ENCODE results near the gene GPR107. TPM values are rescaled to one million over a fixed set of nuclear protein-coding genes. Genes with fewer than 3 reads are reported as not detected.

GPR107 gene
- total RNA-seq, 1 experiment from 2014 or later, result 33.2 TPM

DNA sequence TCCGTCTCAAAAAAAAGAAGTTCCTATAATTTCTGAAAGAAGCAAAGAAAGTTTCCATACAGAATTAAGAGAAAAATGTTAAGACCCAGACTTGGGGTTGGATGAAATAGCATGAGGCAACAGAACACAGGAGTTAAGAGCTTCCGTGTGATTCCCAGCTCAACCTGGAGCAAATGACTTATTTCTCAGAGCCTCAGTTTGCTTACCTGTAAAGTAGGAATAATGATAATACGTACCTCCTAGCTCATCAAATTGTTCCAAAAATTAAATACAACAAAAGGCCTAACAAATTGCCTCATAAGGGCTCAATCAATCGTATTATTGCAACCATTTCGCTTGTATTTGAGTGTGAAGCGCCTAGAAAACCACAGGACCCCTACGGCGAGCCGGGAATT is 600 bp upstream of the GPR107 start (continued):
- TF ChIP-seq ARID4B (CRISPR knock-in tag; IDR thresholded peaks at IDR 0.05; ENCODE audit: borderline replicate concordance), result no peak
- TF ChIP-seq, protein P1, sequence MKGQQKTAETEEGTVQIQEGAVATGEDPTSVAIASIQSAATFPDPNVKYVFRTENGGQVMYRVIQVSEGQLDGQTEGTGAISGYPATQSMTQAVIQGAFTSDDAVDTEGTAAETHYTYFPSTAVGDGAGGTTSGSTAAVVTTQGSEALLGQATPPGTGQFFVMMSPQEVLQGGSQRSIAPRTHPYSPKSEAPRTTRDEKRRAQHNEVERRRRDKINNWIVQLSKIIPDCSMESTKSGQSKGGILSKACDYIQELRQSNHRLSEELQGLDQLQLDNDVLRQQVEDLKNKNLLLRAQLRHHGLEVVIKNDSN (CRISPR knock-in tag; IDR thresholded peaks at IDR 0.05), result no peak
- TF ChIP-seq ATF1 (CRISPR knock-in tag; IDR thresholded peaks at IDR 0.05), result no peak
- TF ChIP-seq RELA (CRISPR knock-in tag; IDR thresholded peaks at IDR 0.05; ENCODE audit: borderline replicate concordance), result no peak
- no peak for TF ChIP-seq SOX15 (CRISPR knock-in tag; IDR thresholded peaks at IDR 0.05)
- no peak for TF ChIP-seq USF2 (CRISPR knock-in tag; IDR thresholded peaks at IDR 0.05)
- no peak for TF ChIP-seq ZNF232 (CRISPR knock-in tag; IDR thresholded peaks at IDR 0.05)
- no peak for TF ChIP-seq CREB1 (CRISPR knock-in tag; IDR thresholded peaks at IDR 0.05)

DNA sequence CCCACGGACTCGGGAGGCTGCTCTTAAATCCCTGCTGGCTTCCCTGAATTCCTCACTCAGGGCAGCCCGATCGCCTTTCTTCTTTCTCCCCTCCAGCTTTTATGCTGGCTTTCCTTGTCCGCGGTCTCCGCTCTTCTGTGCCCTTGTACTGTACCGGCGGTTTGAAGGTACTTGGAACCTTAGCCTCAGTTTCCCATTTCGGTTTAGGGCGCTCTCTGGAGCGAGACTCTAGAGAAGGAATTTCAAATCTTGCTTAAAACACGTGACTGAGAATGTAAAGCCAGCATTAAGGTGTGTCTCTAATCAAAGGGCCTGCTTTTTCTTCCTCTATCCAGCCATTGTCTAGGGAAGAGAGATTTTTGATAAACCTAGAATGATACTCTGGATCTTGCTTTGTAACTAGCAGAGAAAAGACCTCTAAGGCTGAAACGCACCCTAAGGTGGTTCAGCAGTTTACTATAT is 650 bp downstream of the GPR107 start:
- Mint-ChIP-seq H3K9me3 (no peaks in the 10 kb centered on the region), H3K27ac (peak overlapping the region; percentile 91), H3K27me3 (ENCODE audit: low read depth) (no peaks in the 10 kb centered on the region), H3K36me3 (no peaks in the 10 kb centered on the region), H3K4me3 (peak overlapping the region; percentile 92), H3K4me1 (peaks cover 29% of the 10 kb centered on the region)
- DNase-seq (ENCODE audit: low spot score), result no peak
- ATAC-seq, result peak; percentile 9; the same call in 1 of the 2 replicates
- ChIA-PET POLR2A (interaction anchor here (1.0 kb wide), 1 partner anchor 220 kb away, joined by 4 read pairs; no protein-coding TSS in a partner anchor), CTCF (interaction anchor here (1.1 to 1.8 kb wide), 4 partner anchors 10 to 379 kb away, joined by 4 to 5 read pairs (median 4); no protein-coding TSS in a partner anchor)
- TF ChIP-seq RELA (CRISPR knock-in tag; IDR thresholded peaks at IDR 0.05; ENCODE audit: borderline replicate concordance), result no peak
- no peak for TF ChIP-seq CDX4 (CRISPR knock-in tag; IDR thresholded peaks at IDR 0.05; ENCODE audit: borderline replicate concordance)
- TF ChIP-seq, protein P1 (CRISPR knock-in tag; IDR thresholded peaks at IDR 0.05), result 0 out of 2 replicates have a peak, but pooled peaks have one; percentile 11
- TF ChIP-seq ETV6 (CRISPR knock-in tag; IDR thresholded peaks at IDR 0.05), result no peak
- TF ChIP-seq HMGXB4 (CRISPR knock-in tag; IDR thresholded peaks at IDR 0.05), result no peak
- TF ChIP-seq FOXP1 (CRISPR knock-in tag; IDR thresholded peaks at IDR 0.05; ENCODE audit: borderline replicate concordance), result no peak

GRCh38 chr9:130054820-130055219 is 1.1 kb downstream of the GPR107 start:
- no peak for ATAC-seq
- CTCF ChIA-PET, result interaction anchor here (1.8 kb wide), 1 partner anchor 10 kb away, joined by 4 read pairs; no protein-coding TSS in a partner anchor
- H3K27ac Mint-ChIP-seq, result peak overlapping the region; percentile 91; the same call in 1 of the 2 replicates
- TF ChIP-seq RELA (CRISPR knock-in tag; IDR thresholded peaks at IDR 0.05; ENCODE audit: borderline replicate concordance), result no peak
- TF ChIP-seq GABPB1 (CRISPR knock-in tag; IDR thresholded peaks at IDR 0.05), result no peak
- no peak for TF ChIP-seq PREB (CRISPR knock-in tag; IDR thresholded peaks at IDR 0.05; ENCODE audit: borderline replicate concordance)
- TF ChIP-seq, protein P2, sequence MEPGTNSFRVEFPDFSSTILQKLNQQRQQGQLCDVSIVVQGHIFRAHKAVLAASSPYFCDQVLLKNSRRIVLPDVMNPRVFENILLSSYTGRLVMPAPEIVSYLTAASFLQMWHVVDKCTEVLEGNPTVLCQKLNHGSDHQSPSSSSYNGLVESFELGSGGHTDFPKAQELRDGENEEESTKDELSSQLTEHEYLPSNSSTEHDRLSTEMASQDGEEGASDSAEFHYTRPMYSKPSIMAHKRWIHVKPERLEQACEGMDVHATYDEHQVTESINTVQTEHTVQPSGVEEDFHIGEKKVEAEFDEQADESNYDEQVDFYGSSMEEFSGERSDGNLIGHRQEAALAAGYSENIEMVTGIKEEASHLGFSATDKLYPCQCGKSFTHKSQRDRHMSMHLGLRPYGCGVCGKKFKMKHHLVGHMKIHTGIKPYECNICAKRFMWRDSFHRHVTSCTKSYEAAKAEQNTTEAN (CRISPR knock-in tag; IDR thresholded peaks at IDR 0.05), result no peak
- TF ChIP-seq ZNF416 (CRISPR knock-in tag; IDR thresholded peaks at IDR 0.05), result no peak
- TF ChIP-seq CTCF (IDR thresholded peaks at IDR 0.05), result no peak
- TF ChIP-seq ZNF232 (CRISPR knock-in tag; IDR thresholded peaks at IDR 0.05), result no peak
- no peak for TF ChIP-seq TCF7 (CRISPR knock-in tag; IDR thresholded peaks at IDR 0.05; ENCODE audit: low read depth)

More at GRCh38 chr9:130054820-130055219, 1.1 kb downstream of the GPR107 start:
- no peaks in the 10 kb centered on the region for H3K36me3 Mint-ChIP-seq
- no peaks in the 10 kb centered on the region for H3K9me3 Mint-ChIP-seq
- POLR2A ChIA-PET, result no interaction called here
- H3K4me1 Mint-ChIP-seq, result peaks cover 26% of the 10 kb centered on the region
- no peaks in the 10 kb centered on the region for H3K27me3 Mint-ChIP-seq (ENCODE audit: low read depth)
- DNase-seq (ENCODE audit: low spot score), result no peak
- peak overlapping the region; percentile 92 for H3K4me3 Mint-ChIP-seq

All from WTC11 (cell line).